H1 (cell line): ENCODE measurements around the gene PPP1R12B.
"Not testable (repeated sequence)": the region's sequence is repeated elsewhere in the genome, so short reads cannot be mapped to it uniquely, and the experiment has no call there.

Experiments used
- BRCA1 ChIP-seq: IDR thresholded peaks from 2 replicates; pipeline ENCODE4 v1.6.1; 2012; ENCODE audit warnings: low read depth, low read length, improper control_type of control experiment
- CBX5 ChIP-seq: fragments of 300-800, 300-1000 bp; sonication (generic); IDR thresholded peaks from 2 replicates; pipeline ENCODE4 v1.7.1; 2016; ENCODE audit warnings: antibody characterized with exemption, low read length, low read depth
- CEBPB ChIP-seq: IDR thresholded peaks from 2 replicates; pipeline ENCODE4 v1.6.1; 2012; ENCODE audit warnings: low read depth, low read length
- EP300 ChIP-seq, 2 experiments: IDR thresholded peaks; 1 replicate in 1 of 2; 2 replicates in 1 of 2; pipeline ENCODE4 v1.6.1; 2011 to 2012; ENCODE audit warnings: low read depth in 2 of 2, low read length in 2 of 2, mild to moderate bottlenecking in 2 of 2, borderline replicate concordance in 1 of 2, inconsistent platforms in 1 of 2, moderate library complexity in 1 of 2
- JUND ChIP-seq: IDR thresholded peaks from 2 replicates; pipeline ENCODE4 v1.6.1; 2011; ENCODE audit warnings: mild to moderate bottlenecking, improper control_type of control experiment, low read length
- POLR2A ChIP-seq, 2 experiments: IDR thresholded peaks; 1 replicate in 1 of 2; 2 replicates in 1 of 2; pipeline ENCODE4 v1.6.1; 2011; ENCODE audit warnings: low read depth in 2 of 2, low read length in 2 of 2, mild to moderate bottlenecking in 2 of 2; ENCODE audit errors: control extremely low read depth in 1 of 2
- POLR2AphosphoS5 ChIP-seq: IDR thresholded peaks from 2 replicates; pipeline ENCODE4 v1.6.1; 2011; ENCODE audit warnings: low read depth, low read length
- RBBP5 ChIP-seq: IDR thresholded peaks from 2 replicates; pipeline ENCODE4 v1.7.1; 2012; ENCODE audit warnings: low read depth, mild to moderate bottlenecking, inconsistent platforms, low read length, moderate library complexity, borderline replicate concordance
- TCF12 ChIP-seq: IDR thresholded peaks from 2 replicates; pipeline ENCODE4 v1.6.1; 2011; ENCODE audit warnings: low read depth, mild to moderate bottlenecking, low read length
- YY1 ChIP-seq: IDR thresholded peaks from 2 replicates; pipeline ENCODE4 v1.6.1; 2011; ENCODE audit warnings: low read depth, mild to moderate bottlenecking, low read length
- TF ChIP-seq, protein P1 (sequence below), 3 experiments: IDR thresholded peaks; 1 replicate in 2 of 3; 2 replicates in 1 of 3; pipeline versions ENCODE4 v1.5.1 to v1.6.1; 2011; ENCODE audit warnings: low read length in 3 of 3, mild to moderate bottlenecking in 3 of 3, inconsistent platforms in 2 of 3, low read depth in 1 of 3, moderate library complexity in 1 of 3; ENCODE audit not compliant: insufficient read depth in 1 of 3; ENCODE audit errors: control extremely low read depth in 1 of 3
- TF ChIP-seq, protein P2 (sequence below): IDR thresholded peaks from 2 replicates; pipeline ENCODE4 v1.6.1; 2011; ENCODE audit warnings: low read depth, mild to moderate bottlenecking, low read length; ENCODE audit not compliant: insufficient read depth

DNA sequence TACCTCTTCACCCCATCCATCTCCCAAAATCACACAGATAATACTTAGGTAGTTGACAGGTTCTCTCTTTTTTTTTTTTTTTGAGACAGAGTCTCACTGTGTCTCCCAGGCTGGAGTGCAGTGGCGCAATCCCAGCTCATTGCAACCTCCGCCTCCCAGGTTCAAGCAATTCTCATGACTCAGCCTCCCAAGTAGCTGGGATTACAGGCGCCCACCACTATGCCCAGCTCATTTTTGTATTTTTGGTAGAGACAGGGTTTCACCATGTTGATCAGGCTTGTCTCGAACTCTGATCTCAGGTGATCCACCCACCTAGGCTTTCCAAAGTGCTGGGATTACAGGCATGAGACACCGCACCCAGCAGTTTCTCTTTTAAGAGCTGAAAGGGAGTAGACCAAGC is 75.8 kb downstream of the PPP1R12B start:
- TF ChIP-seq EP300 (IDR thresholded peaks at IDR 0.05; ENCODE audit: borderline replicate concordance in 1 of 2, low read depth in 2 of 2, low read length in 2 of 2); JUND; POLR2A (IDR thresholded peaks at IDR 0.05; ENCODE audit: control extremely low read depth in 1 of 2, low read depth in 2 of 2, low read length in 2 of 2); TCF12; CEBPB; POLR2AphosphoS5; BRCA1; RBBP5; CBX5; YY1: not testable (repeated sequence)
- TF ChIP-seq, protein P1, sequence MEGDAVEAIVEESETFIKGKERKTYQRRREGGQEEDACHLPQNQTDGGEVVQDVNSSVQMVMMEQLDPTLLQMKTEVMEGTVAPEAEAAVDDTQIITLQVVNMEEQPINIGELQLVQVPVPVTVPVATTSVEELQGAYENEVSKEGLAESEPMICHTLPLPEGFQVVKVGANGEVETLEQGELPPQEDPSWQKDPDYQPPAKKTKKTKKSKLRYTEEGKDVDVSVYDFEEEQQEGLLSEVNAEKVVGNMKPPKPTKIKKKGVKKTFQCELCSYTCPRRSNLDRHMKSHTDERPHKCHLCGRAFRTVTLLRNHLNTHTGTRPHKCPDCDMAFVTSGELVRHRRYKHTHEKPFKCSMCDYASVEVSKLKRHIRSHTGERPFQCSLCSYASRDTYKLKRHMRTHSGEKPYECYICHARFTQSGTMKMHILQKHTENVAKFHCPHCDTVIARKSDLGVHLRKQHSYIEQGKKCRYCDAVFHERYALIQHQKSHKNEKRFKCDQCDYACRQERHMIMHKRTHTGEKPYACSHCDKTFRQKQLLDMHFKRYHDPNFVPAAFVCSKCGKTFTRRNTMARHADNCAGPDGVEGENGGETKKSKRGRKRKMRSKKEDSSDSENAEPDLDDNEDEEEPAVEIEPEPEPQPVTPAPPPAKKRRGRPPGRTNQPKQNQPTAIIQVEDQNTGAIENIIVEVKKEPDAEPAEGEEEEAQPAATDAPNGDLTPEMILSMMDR (IDR thresholded peaks at IDR 0.05; ENCODE audit: control extremely low read depth in 1 of 3, insufficient read depth in 1 of 3, low read depth in 1 of 3, low read length in 3 of 3) = not testable (repeated sequence)
- TF ChIP-seq, protein P2, sequence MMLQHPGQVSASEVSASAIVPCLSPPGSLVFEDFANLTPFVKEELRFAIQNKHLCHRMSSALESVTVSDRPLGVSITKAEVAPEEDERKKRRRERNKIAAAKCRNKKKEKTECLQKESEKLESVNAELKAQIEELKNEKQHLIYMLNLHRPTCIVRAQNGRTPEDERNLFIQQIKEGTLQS = not testable (repeated sequence)
